ENCODE results near the gene CXXC1.
"Not testable (repeated sequence)": the region's sequence is repeated elsewhere in the genome, so short reads cannot be mapped to it uniquely, and the experiment has no call there.

The CXXC1 gene

DNA sequence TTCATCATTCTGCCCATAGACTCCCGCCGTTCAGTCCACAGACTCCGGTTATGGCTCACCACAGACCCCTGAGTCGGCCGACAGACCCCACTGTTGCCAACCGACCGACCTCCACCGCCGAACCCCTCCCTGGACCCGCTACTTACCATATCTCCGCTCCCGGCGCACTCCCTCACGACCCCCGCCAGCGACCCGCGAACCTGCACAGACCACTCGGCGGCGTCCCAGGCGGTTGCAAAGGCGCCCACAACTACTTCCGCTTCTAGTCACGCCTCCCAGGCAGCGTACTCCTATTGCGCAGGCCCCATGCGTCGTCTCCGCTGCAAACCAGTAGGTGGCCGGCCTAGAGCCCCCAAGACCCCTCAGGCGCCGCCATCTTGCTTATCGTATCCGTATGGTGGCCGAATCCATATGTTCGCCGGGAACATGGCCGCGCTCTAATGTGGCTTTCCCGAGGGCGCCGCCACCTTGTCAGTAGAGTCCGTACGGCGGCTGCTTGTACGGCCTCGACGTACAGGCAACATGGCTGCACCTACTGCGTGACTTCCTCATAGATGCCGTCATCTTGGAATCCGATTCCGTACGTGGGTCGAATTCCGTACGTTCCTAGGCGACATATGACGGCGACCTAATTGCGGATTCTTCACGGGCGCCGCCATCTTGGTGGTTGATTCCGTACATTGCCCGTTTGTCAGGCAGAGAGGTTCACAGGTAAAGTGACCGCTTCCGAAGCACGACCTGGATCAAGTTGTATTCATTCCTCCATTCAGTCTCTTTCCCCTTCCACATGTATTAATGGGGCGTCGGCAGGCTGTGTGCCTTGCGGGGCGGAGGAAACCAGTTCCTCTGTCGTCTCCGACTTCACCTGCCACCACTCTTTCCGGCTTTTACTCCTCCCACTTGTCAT is at the start of gene CXXC1:
Gene CXXC1, minus strand, starts transcription at position 252 of the 907 bp plus-strand sequence. Its CDS starts 103 bp downstream, at position 149.
- peak; percentile 89 for DNase-seq (ENCODE audit: low read depth)

DNA sequence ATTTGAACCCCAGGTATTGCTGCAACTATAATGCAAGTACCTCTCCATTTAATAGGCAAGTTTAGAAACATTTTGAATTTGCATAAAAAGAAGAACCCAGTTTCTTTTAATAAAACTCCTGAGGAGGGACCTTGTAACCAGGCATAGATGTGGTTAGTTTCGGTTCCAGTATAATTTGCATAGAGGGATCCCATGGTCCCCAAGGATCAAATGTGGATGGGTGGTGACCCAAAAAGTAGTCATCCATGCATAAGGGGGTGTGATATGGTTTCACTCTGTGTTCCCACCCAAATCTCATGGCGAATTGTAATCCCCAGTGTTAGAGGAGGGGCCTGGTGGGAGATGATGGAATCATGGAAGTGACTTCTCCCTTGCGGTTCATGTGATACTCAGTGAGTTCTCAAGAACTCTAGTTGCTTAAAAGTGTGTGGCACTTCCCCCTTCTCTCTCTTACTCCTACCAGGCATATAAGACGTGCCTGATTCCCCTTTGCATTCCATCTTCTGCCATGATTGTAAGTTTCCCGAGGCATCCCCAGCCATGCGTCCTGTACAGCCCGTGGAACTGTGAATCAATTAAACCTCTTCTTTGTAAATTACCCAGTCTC is 47.2 kb upstream of the CXXC1 start:
- no peak for DNase-seq (ENCODE audit: low read depth)

DNA sequence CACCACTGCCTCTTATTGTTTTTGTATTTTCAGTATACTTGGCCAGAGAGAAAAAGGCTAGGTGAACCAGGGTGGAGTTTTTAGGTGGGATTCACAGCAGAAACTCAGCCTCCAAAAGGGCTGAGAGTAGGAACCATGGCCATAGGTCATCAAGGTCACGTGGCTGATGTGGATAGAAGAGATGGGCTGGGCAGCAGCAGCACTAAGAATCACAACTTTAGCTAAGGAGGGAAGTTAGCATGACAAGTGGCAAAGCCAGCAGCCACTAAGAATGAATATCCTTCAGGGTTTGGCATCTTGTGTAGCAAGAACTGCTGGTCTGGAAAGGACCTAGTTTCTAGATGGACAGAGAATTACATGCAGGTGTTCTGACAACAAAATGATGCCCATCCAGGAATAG is 44.2 kb upstream of the CXXC1 start:
- DNase-seq (ENCODE audit: low read depth): no peak

DNA sequence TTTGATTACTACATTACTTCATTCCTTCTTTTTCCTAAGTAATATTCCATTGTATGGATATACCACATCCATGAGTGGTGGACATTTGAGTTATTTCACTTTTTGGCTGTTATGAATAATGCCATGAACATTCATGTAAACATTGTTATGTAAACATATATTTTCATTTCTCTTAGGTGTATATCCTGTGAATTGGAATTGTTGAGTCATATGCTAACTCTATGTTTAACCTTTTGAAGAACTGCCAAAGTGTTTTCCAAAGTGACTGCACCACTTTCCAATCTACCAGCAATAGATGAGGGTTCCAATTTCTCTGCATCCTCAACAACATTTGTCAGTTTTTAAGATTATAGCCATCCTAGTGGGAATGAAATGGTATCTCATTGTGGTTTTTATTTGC is 42.7 kb upstream of the CXXC1 start:
- no peak for DNase-seq (ENCODE audit: low read depth)

DNA sequence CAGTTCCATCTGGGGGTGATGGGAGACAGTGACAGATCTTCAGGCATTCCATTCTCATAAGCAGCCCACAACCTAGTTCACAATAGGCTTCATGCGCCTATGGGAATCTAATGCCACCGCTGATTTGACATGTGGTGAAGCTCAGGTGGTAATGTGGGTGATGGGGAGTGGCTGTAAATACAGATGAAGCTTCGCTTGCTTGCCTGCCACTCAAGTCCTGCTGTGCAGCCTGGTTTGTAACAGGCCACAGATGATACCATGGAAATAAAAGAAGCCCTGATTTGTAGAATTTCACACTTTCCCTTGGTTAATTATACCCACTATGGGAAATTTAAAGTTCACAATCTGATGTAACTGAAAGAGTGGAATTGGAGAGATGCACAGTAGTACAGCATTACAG is 40.5 kb upstream of the CXXC1 start:
- no peak for DNase-seq (ENCODE audit: low read depth)

DNA sequence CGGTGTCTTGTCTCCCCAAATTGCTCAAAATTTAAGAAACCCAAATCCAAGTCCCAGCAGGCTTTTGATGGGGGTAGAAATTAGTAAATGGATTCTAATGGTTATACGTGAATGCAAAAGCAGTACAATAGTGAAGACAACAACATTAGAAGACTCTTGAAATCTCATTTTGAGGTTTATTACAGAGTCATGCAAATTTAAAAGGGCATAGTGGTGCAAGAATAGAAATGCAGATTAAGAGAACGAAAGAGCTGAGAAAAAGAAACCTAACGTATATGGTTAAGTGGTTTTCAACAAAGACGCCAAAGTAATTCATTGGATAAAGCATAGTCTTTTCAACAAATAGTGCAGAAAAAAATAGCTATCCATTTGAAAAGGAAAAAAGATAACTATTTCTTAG is 33.2 kb upstream of the CXXC1 start:
- DNase-seq (ENCODE audit: low read depth): no peak

DNA sequence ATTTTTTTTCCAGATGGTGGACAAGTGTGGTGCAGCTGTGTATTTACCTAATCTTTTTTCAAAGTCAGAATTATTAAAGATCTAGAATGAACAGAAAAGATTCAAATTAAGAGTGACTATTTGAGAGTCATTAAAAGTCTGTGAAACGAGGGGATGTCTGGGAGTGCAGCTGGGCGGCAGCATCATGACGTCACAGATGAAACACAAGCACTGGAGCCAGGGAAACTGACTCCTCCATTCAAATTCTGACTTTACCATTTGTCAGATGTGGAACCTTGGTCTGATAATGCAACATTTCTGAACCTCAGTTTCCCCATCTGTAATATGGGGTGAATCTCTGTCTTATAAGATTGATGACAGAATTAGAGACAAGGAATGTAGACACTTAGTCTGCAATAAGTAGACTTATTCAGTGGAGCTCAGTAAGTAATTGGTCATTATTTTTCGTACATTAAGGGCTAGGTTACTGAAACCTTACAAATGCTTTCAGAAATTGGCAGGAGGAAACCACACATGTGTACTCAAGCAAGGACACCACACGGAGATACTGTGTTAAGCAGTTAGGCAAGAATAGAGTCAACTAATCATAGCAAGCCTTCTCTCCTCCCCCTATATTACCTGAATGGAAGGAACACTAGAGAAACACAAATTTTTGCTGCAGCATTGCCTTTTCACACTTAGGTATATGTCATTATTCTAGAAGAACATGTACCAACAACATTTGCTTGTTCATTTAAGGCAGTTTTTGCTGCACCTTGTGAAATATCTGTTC is 27.8 kb upstream of the CXXC1 start:
- no peak for DNase-seq (ENCODE audit: low read depth)

DNA sequence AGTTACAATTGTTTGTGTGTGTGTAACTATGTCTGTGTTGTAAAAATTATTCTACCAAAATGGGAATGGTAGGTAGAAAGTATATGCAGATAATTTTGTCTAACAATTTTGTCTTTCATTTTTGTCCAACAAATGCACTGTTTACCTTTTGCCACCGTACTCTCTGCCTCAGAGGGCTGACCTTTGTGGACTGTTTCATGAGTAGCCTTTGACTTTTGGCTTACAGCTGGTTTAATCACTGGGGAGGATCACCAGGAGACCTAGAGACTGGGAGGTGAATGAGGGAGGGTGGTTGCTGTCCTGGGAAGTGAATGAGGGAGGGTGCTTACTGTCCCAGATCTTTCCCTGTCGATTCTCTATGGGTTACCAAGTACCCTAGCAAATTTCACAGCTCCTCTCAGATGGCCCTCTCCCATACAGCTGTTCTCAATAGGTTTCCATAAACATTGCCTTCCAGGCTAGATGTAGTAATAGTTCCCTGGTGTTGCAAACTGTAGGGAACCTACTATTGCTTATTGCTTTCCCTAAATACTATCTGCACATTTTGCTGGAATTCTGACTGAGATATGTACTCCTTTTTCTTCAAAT is 26.5 kb upstream of the CXXC1 start:
- DNase-seq (ENCODE audit: low read depth): no peak

DNA sequence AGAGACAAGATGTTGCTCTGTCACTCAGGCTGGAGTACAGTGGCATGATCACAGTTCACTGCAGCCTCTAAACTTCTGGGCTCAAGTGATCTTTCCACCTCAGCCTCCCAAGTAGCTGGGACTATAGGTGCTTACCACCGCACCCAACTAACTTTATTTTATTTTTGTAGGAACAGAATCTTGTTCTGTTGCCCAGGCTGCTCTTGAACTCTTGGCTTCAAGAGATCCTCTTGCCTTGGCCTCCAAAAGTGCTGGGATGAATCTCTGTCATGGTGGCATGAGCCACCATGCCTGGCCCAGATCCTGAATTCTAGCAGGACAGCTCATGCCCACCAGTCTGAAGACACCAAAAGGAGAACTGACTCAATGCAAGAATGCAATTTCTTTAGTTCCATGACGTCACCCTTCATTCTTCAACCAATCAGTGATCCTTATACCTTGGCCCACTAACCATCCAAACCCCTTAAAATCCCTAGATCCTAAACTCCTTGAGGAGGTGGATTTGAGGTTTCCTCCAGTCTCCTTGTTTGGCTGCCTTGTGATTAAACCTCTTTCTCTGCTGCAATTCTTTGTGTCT is 25.6 kb upstream of the CXXC1 start:
- DNase-seq (ENCODE audit: low read depth): no peak

DNA sequence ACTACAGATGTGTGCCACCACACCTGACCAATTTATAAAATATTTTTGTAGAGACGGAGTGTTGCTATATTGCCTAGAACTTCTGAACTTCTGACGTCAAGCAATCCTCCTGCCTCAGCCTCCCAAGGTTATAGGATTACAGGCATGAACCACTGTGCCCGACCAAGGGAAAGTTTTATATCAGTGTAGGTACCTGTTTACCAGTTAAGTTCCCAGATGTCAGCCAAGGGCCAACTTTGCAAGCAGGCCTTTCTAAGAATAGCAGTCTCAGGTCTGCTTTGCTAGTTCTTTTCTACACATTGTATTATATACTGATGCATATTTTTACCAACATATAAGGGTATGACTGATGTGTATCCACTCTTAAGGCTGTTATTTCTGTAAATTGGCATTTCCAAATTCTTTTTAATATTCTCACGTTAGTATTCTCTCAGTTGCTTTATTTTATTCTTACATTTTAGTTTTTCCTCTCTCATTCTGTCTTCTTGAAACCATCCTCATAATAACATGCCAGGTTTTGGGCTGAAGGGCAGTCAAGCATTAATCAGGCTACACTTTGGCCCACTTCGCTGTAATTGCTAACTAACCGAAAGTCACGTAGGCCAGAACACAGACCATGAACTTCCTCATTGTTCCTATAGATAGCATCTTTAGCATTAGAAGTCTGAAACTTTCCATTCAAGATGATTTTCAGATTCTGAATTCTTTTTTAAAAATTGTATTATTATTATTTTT is 25.0 kb upstream of the CXXC1 start:
- DNase-seq (ENCODE audit: low read depth): no peak

DNA sequence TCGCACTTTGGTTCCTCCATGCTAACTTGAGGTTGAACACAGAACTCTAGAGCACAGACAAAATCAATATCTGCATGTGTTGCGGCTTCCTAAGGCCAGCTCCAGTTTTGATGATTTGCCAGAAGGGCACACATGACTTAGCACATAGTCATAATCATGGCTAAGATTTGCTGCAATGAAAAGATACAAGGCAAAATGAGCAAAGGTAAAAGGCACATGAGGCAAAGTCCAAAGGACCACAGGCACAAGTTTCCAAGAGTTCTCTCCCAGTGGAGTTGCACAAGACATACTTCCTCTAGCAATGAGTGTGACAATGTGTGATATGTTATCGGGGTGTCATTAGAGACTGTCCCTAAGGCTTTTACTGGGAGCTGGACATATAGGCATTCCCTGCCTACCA is 24.2 kb upstream of the CXXC1 start:
- no peak for DNase-seq (ENCODE audit: low read depth)

DNA sequence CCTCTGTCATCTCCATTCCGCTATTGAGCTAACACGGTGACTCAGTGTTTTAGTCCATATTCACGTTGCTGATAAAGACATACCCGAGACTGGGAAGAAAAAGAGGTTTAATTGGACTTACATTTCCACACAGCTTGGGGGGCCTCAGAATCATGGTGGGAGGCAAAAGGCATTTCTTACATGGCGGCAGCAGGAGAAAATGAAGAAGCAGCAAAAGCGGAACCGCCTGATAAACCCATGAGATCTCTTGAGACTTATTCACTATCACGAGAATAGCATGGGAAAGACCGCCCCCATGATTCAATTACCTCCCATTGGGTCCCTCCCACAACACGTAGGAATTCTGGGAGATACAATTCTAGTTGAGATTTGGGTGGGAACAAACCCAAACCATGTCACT is 22.6 kb upstream of the CXXC1 start:
- DNase-seq (ENCODE audit: low read depth): no peak

DNA sequence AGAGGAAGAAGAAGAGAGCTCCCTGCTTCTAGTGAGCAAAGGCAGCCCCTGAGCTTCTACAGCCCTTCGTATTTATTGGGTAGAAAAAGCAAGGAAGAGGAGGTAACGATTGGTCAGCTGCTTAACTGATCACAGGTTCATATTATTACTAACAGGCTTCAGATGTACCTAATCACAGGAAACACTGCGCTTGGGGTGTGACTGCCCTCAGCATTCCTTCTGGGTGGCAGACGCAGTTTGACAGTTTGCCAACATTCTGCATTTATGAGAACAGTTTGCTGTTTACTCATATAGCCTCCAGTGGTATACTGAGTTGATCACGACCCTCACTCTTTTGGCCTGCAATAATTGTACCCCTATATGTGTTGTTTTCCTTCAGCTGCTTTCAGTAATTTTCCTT is 21.4 kb upstream of the CXXC1 start:
- not testable (repeated sequence) for DNase-seq (ENCODE audit: low read depth)

DNA sequence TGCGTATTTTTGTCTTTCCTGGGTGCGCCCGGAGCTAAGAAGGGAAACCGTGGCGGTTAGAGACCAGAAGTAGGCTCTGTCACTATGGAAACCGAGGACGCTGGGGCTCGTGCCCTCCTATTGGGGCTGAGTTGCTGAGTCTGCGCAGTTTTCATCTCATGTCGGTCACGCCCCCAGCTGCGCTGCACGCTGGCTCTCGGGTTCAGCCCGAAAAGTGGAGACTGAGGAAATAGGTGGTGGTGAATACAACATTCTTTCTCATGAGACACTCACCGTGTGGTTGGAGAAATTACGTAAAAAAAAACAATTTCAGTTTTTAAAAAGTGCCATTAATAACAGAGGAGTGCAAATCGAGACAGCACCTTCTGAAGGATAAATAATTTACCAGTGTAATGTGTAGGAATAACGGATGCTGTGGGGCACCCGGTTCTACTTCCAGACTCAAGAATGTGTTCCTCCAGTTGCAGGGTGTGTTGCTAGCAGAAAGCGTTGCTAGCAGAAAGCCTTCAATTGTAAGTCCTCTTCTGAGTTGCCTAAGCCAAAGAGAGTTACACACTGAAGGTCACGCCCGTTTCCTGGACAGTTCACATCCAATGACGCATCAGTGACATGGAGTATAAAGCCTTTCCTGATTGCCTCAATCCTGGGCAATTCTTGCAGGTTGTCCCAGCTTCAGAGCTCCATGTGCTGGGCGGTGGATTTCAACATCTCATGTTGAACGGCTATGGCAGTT is 20.4 kb upstream of the CXXC1 start:
- peak; percentile 74 for DNase-seq (ENCODE audit: low read depth)

DNA sequence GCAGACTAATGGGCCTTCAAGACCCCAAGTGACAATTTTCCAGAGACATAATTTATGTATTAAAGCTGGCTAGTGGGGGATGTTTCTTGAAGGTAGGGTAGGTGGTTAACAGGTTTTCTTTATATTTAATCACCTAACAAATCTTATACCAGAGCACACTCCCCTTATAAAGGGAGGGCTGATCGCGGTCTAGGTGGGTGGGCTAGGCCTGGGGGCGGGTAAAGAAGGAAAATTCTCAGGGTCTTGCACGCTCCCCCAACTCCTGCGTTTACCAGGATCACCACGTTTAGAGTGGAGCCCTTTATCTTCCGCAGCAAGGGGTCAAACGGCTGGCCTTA is 19.9 kb upstream of the CXXC1 start:
- DNase-seq (ENCODE audit: low read depth): no peak

DNA sequence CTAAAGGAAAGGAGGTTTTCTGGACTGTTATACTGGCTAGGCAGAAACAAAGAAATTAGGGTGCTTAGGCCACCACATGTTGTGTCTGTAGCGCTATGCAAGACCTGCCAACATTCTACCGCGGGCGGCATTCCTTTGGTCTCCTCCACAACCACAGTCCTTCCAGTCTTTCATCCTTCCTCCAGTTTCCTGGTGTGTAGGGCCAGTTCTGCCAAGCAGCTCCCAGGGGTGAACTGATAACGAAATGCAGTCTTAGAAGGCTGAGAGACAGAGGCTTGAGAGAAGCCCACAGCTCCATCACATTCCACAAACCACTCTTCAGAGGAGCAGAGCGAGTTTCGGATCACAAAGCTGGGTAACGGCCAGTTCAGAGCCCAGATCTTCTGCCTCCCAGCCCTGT is 19.5 kb upstream of the CXXC1 start:
- no peak for DNase-seq (ENCODE audit: low read depth)

DNA sequence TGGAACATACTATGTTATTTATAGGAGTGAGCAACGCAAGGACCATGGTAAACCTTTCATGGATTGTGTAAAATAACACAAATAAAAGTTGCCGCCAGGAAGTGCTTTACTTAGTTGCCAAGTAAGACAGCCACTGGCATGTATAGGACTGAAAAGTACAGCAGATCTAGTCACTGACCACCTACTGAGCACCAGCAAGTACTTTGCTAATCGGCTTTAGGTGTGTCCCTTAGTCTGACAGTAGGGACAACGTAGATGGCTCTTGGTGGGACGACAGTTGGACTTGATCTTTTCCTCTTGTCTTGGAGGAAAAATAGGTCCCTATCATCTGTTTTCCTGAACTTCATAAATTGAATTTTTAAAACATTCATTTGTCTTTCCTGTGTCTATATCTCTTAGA is 13.6 kb upstream of the CXXC1 start:
- no peak for DNase-seq (ENCODE audit: low read depth)

DNA sequence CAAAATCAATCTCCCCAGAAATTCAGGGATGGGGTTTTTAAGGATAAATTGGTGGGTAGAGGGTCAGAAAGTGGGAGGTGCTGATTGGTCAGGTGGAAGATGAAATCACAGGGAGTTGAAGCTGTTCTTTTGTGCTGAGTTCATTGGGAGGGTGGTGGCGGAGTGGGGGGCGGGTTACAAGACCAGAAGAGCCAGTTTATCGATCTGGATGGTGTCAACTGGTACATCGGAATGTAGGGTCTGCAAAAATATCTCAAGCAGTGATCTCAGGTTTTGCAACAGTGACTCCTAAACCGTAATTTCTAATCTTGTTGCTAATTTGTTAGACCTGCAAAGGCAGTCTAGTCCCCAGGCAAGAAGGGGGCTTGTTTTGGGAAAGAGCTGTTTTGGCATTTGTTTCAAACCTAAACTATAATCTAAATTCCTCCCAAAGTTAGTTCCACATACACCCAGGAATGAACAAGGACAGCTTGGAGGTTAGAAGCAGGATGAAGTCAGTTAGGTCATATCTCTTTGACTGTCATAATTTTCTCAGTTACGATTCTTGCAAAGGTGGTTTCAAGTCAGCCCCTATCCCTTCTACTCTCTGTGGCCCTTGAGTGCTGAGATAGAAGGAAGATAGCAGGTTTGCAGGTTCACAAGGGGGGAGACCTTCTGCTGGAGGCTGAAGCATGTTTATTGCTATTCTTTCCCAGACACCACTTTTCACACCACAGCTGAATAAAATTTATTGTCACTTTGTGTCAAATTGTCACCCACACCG is 12.3 kb upstream of the CXXC1 start:
- no peak for DNase-seq (ENCODE audit: low read depth)

DNA sequence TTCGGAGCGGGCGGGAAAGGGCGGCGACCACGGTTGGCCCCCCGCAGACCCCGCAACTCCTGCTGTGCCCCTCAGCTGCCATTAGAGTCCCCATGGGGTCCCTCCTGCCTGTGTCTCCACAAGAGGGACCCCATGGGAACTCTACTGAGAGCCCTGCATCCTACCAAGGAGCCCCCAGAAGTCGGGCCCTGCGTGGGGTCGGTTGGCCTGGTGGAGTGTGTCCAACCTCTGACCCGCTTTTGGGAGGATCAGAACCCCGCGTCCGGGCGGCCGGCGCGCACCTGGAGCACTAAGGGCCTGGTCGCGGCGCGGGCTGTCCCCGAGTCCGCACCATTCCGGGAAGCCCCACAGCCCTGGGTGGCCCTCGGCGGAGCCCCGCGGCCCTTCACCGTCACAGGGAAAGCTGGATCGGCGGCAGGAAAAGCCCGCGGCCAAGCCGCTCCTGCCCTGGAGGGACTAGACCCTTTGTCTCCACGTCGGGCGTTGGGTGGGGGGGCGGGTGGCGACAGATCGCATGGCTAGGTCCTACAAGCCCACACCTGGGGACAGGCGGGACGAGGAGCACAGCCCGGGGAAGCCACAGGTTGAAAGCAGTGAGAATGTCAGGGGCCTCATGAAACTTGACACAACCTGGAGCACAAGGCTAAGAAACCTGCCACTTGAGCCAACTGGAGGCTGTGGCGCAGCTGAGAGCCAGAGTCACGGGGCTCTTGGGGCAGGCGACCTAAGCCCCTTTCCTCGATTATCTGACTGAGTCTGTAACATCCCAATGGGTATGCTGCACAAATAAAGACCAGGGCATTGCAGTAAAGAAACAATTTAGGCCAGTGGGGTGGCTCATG is 11.2 kb upstream of the CXXC1 start:
- DNase-seq (ENCODE audit: low read depth): no peak

Measured in HS-5 (cell line).